ENCODE results near the gene DISC1. TPM values are rescaled to one million over a fixed set of nuclear protein-coding genes. Genes with fewer than 3 reads are reported as not detected.

The DISC1 gene
- total and polyA plus RNA-seq, 2 experiments from 2014 or later = 2.1 to 6.5 TPM

DNA sequence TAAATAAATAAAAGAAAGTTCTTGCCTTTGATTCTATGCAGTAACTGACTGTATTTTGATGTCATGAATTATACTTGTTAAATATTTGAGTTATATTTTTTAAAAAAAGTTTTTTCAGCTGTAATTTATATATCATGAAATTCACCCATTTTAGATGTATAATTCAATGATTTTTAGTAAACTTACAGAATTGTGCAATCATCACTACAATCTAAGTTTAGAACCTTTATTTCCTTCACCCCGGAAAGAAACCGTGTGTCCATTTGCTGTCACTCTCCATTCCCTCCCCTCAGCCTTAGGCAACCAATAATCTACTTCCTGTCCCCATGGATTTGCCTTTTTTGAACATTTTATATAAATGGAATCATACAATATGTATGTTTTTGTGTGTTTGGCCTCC is 32.5 kb upstream of the DISC1 start:
- Histone ChIP-seq H3K4me1 (ENCODE audit: insufficient read depth) (peaks cover 3% of the 10 kb centered on the region; the same call in 1 of the 2 replicates), H3K4me2 (no peak overlapping the region), H3K36me3 (ENCODE audit: insufficient read depth) (no peaks in the 10 kb centered on the region), H3K79me2 (replicated peaks; ENCODE audit: insufficient read depth) (no peaks in the 10 kb centered on the region), H3K9me2 (ENCODE audit: insufficient read depth) (no peaks in the 10 kb centered on the region), H3K27me3 (ENCODE audit: insufficient read depth) (no peaks in the 10 kb centered on the region), H3K27ac (ENCODE audit: low read depth) (no peak overlapping the region), H3K4me3 (no peak overlapping the region), H2AFZ (no peak overlapping the region), H4K20me1 (replicated peaks; ENCODE audit: insufficient read depth) (no peaks in the 10 kb centered on the region; the same call in 1 of the 2 replicates), H3F3A (replicated peaks; ENCODE audit: low read depth) (no peaks in the 10 kb centered on the region)
- ATAC-seq (no peak), DNase-seq (ENCODE audit: low spot score) (no peak)
- H3K9me3 Mint-ChIP-seq = no peaks in the 10 kb centered on the region
- H3K4me3 Mint-ChIP-seq = no peak overlapping the region
- H3K36me3 Mint-ChIP-seq (ENCODE audit: low read depth) = no peaks in the 10 kb centered on the region
- no peak overlapping the region for H3K27ac Mint-ChIP-seq
- TF ChIP-seq, protein P1, sequence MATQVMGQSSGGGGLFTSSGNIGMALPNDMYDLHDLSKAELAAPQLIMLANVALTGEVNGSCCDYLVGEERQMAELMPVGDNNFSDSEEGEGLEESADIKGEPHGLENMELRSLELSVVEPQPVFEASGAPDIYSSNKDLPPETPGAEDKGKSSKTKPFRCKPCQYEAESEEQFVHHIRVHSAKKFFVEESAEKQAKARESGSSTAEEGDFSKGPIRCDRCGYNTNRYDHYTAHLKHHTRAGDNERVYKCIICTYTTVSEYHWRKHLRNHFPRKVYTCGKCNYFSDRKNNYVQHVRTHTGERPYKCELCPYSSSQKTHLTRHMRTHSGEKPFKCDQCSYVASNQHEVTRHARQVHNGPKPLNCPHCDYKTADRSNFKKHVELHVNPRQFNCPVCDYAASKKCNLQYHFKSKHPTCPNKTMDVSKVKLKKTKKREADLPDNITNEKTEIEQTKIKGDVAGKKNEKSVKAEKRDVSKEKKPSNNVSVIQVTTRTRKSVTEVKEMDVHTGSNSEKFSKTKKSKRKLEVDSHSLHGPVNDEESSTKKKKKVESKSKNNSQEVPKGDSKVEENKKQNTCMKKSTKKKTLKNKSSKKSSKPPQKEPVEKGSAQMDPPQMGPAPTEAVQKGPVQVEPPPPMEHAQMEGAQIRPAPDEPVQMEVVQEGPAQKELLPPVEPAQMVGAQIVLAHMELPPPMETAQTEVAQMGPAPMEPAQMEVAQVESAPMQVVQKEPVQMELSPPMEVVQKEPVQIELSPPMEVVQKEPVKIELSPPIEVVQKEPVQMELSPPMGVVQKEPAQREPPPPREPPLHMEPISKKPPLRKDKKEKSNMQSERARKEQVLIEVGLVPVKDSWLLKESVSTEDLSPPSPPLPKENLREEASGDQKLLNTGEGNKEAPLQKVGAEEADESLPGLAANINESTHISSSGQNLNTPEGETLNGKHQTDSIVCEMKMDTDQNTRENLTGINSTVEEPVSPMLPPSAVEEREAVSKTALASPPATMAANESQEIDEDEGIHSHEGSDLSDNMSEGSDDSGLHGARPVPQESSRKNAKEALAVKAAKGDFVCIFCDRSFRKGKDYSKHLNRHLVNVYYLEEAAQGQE (IDR thresholded peaks at IDR 0.05; ENCODE audit: unreplicated experiment) = no peak
- no peak for TF ChIP-seq NANOG (IDR thresholded peaks at IDR 0.05; ENCODE audit: borderline replicate concordance)
- TF ChIP-seq, protein P2, sequence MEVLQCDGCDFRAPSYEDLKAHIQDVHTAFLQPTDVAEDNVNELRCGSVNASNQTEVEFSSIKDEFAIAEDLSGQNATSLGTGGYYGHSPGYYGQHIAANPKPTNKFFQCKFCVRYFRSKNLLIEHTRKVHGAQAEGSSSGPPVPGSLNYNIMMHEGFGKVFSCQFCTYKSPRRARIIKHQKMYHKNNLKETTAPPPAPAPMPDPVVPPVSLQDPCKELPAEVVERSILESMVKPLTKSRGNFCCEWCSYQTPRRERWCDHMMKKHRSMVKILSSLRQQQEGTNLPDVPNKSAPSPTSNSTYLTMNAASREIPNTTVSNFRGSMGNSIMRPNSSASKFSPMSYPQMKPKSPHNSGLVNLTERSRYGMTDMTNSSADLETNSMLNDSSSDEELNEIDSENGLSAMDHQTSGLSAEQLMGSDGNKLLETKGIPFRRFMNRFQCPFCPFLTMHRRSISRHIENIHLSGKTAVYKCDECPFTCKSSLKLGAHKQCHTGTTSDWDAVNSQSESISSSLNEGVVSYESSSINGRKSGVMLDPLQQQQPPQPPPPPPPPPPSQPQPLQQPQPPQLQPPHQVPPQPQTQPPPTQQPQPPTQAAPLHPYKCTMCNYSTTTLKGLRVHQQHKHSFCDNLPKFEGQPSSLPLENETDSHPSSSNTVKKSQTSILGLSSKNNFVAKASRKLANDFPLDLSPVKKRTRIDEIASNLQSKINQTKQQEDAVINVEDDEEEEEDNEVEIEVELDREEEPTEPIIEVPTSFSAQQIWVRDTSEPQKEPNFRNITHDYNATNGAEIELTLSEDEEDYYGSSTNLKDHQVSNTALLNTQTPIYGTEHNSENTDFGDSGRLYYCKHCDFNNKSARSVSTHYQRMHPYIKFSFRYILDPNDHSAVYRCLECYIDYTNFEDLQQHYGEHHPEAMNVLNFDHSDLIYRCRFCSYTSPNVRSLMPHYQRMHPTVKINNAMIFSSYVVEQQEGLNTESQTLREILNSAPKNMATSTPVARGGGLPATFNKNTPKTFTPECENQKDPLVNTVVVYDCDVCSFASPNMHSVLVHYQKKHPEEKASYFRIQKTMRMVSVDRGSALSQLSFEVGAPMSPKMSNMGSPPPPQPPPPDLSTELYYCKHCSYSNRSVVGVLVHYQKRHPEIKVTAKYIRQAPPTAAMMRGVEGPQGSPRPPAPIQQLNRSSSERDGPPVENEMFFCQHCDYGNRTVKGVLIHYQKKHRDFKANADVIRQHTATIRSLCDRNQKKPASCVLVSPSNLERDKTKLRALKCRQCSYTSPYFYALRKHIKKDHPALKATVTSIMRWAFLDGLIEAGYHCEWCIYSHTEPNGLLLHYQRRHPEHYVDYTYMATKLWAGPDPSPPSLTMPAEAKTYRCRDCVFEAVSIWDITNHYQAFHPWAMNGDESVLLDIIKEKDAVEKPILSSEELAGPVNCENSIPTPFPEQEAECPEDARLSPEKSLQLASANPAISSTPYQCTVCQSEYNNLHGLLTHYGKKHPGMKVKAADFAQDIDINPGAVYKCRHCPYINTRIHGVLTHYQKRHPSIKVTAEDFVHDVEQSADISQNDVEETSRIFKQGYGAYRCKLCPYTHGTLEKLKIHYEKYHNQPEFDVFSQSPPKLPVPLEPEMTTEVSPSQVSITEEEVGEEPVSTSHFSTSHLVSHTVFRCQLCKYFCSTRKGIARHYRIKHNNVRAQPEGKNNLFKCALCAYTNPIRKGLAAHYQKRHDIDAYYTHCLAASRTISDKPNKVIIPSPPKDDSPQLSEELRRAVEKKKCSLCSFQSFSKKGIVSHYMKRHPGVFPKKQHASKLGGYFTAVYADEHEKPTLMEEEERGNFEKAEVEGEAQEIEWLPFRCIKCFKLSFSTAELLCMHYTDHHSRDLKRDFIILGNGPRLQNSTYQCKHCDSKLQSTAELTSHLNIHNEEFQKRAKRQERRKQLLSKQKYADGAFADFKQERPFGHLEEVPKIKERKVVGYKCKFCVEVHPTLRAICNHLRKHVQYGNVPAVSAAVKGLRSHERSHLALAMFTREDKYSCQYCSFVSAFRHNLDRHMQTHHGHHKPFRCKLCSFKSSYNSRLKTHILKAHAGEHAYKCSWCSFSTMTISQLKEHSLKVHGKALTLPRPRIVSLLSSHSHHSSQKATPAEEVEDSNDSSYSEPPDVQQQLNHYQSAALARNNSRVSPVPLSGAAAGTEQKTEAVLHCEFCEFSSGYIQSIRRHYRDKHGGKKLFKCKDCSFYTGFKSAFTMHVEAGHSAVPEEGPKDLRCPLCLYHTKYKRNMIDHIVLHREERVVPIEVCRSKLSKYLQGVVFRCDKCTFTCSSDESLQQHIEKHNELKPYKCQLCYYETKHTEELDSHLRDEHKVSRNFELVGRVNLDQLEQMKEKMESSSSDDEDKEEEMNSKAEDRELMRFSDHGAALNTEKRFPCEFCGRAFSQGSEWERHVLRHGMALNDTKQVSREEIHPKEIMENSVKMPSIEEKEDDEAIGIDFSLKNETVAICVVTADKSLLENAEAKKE (CRISPR knock-in tag; IDR thresholded peaks at IDR 0.05) = no peak
- H3K4me1 Mint-ChIP-seq = peaks cover 8% of the 10 kb centered on the region; the same call in 2 of the 3 replicates
- H3K27me3 Mint-ChIP-seq (ENCODE audit: insufficient read depth, low read depth, poor library complexity) = peaks cover 2% of the 10 kb centered on the region
